Kidney glomerular epithelial cell (primary cell): ENCODE results near the gene TPST1.

Experiments used
- DNase-seq: peaks from one replicate; lab custom pipeline; 2025; lab: John Stamatoyannopoulos, UW

The TPST1 gene

GRCh38 chr7:66238773-66239466 is 33.8 kb downstream of the TPST1 start:
- no peak for DNase-seq

GRCh38 chr7:66239467-66239856 is 34.3 kb downstream of the TPST1 start:
- no peak for DNase-seq

GRCh38 chr7:66245008-66245407 is 39.9 kb downstream of the TPST1 start:
- no peak for DNase-seq

GRCh38 chr7:66246554-66247171 is 41.5 kb downstream of the TPST1 start:
- no peak for DNase-seq

DNA sequence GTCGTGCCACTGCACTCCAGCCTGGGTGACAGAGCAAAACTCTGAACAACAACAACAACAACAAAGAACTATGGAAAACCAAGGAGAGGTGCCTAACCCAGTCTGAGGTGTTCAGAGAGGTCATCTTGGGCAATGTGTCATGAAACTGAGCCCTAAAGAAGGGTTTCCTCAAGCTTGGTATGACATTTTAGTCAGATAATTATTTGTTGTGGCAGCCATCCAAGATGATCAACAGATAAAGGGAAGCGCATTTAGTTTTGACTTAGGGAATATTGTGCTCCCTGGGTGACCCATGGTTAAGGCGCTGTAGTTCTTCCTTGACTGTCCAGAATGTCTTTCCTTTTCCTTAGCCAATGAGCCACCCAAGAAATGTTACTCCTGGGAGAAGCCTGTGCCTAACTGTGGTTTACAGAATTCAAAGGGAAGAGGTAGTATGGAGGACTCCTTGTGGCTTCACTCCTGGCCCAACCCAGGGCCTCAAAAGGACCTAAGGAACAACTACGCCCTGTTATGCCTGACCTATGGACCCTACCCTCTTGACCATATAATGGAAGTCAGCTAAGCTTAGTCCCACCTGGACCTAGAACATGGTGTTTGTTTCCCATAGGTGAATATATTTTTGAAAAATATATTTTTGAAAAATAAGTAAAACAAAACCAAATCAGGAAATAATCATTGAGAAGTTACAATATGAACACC is 42.4 kb downstream of the TPST1 start:
- DNase-seq: no peak

- peak; percentile 90 for DNase-seq
Measured at GRCh38 chr7:66250711-66251110, 45.6 kb downstream of the TPST1 start.

DNA sequence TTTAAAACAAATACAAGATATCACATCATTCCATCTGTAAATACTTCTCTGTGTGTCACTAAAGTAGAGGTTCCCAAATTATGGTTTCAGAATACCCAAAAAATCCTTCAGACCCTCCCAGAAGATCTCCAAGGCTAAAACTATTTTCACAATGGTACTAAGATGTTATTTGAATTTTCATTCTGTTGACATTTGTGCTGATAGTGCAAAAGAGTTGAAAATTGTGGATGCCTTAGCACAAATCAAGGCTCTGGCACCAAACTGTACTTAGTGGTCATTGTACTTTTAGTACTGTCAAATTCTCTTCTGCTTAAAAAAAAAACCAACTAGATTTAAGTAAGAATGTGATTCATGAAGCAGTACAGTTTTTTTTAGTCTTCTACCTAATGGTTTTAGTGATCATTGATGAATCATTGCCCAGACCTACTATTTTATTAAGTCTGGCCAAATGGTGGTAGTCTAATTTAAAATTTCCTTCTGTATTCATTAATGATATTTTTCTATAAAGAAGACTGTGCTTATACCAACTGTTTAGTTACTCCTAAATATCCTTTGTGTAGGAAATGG is 50.5 kb downstream of the TPST1 start:
- peak; percentile 25 for DNase-seq

- no peak for DNase-seq
Measured at GRCh38 chr7:66256281-66256680, 51.1 kb downstream of the TPST1 start.

GRCh38 chr7:66257481-66257880 is 52.3 kb downstream of the TPST1 start:
- DNase-seq: no peak

- no peak for DNase-seq
Measured at GRCh38 chr7:66258409-66258808, 53.3 kb downstream of the TPST1 start.

GRCh38 chr7:66261941-66262340 is 56.8 kb downstream of the TPST1 start:
- peak; percentile 41 for DNase-seq

GRCh38 chr7:66263936-66264335 is 58.8 kb downstream of the TPST1 start:
- no peak for DNase-seq

GRCh38 chr7:66265566-66265965 is 60.4 kb downstream of the TPST1 start:
- DNase-seq: no peak

- DNase-seq: peak; percentile 87
Measured at GRCh38 chr7:66267249-66267648, 62.1 kb downstream of the TPST1 start.

DNA sequence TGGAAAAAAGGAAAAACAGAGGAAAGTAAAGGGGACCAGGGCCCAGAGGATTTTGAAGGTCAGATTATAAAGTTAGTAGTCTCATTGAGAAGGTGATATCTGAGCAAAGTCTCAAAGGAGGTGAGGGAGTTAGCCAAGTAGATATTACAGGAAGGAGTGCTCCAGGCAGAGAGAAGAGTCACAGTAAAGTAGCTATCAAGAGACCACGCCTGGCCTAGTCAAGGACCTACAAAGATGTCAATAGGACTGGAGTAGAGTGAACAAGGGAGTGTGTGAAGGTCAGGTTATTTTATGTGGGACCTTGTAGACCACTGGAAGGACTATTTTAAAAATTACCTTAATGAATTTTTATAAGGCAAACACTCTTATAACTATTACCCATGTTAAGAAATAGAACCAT is 64.8 kb downstream of the TPST1 start:
- no peak for DNase-seq

DNA sequence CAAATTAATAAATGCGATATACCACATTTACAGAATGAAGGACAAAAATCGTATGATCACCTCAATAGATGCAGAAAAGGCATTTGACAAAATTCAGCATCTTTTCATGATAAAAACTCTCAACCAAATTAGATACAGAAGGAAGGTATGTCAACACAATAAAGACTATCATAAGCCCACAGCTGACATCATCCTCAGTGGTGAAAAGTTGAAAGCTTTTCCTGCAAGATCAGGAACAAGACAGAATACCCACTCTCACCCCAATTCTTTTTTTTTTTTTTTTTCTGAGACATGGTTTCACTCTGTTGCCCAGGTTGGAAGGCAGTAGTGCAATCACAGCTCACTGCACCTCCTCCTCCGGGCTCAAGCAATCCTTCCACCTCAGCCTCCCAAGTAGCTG is 67.2 kb downstream of the TPST1 start:
- no peak for DNase-seq

- DNase-seq: no peak
Measured at GRCh38 chr7:66276363-66276762, 71.2 kb downstream of the TPST1 start.

DNA sequence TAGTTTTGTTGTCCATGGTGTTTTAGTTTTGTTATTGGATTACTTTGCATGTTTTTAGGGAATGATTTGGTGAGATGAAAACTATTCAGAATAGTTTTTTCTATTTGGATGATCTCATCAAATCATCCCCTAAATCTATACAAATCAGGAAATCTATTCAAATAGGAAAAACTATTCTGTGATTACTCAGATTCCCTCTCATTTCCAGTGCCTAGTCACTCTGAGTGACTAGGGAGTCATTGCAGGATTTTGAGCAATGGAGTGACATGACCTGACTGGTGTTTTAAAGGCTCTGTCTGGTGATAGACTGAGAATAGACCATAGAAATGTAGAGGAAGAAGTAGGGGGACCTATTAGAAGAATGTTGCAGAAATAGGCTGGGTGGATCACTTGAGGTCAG is 72.4 kb downstream of the TPST1 start:
- DNase-seq: no peak

DNA sequence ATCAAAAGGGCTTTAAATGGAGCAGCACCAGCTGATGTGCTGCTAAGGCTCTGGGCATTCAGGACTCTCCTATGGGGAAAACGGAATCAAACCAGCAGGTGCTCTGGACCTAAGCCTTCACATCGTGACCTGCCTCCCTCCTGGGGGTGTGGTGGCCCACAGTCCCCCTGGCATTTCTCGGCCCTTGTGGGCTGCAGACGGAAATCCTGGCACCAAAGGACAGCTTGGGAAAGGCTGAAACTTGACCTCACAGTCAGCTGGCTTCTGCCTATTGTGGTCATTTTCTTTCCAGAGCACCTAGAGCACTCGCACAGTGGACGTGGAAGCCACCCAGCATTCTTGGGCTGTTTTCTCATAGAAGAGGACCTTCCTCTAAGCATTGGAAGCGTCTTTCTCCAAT is 74.8 kb downstream of the TPST1 start:
- no peak for DNase-seq

GRCh38 chr7:66281678-66282590 is 76.8 kb downstream of the TPST1 start:
- DNase-seq: peak; percentile 90

GRCh38 chr7:66282591-66282935 is 77.4 kb downstream of the TPST1 start:
- no peak for DNase-seq
